ENCODE data around the gene RTL10.

DNA sequence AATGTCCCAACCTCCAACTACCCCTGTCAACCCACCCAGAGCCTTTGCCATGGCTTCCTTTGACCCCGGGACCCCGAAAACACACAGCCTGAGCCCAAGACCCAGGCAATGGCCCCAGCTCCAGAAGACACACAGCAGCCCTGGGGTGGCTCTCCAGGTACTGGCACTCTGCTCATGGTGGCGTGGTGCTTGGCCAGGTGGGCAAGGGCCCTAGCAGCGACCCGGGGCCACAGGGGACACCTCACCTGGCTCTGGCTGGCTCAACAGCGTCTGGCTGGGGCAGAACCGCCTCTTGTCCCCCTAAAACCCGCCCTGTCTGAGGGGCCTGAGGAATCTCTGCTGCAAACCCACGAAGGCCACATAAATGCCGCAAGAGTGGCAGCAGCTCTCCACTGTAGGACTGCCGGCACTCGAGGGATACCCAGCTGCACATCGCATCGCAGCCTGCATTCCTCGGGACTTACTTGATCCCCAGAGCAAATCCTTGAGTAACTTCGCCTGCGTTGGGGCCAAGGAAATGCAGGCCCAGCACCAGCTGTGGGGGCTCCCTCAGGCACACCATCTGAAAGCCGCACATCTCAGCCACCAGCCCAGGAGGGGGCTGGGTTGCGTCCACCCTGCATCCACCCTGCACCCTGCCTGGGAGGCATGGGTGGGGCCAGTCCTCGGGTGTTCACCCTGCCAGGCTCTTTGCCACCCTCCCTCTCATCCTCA, 23.1 kb upstream of the RTL10 start:
- TF ChIP-seq, protein P1, sequence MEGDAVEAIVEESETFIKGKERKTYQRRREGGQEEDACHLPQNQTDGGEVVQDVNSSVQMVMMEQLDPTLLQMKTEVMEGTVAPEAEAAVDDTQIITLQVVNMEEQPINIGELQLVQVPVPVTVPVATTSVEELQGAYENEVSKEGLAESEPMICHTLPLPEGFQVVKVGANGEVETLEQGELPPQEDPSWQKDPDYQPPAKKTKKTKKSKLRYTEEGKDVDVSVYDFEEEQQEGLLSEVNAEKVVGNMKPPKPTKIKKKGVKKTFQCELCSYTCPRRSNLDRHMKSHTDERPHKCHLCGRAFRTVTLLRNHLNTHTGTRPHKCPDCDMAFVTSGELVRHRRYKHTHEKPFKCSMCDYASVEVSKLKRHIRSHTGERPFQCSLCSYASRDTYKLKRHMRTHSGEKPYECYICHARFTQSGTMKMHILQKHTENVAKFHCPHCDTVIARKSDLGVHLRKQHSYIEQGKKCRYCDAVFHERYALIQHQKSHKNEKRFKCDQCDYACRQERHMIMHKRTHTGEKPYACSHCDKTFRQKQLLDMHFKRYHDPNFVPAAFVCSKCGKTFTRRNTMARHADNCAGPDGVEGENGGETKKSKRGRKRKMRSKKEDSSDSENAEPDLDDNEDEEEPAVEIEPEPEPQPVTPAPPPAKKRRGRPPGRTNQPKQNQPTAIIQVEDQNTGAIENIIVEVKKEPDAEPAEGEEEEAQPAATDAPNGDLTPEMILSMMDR (conservative IDR thresholded peaks at IDR 0.05), result no peak
- TF ChIP-seq ZFX (IDR thresholded peaks at IDR 0.05), result no peak
